SU-DHL-6 (cell line): Measurements from ENCODE around the gene KLK2.

Experiments
- EZH2phosphoT487 ChIP-seq: fragments of 200-600 bp; sonication (generic), shearing (Covaris generic); conservative IDR thresholded peaks from 2 replicates; pipeline ENCODE4 v1.6.1; 2018; ENCODE audit warnings: mild to moderate bottlenecking, antibody characterized with exemption, low read length, moderate library complexity, mixed read lengths
- TF ChIP-seq, protein P1 (sequence below): fragments of 200-600 bp; sonication (generic); IDR thresholded peaks from one replicate; pipeline ENCODE4 v1.5.1; 2017; ENCODE audit warnings: antibody characterized with exemption, mild to moderate bottlenecking, low read length, moderate library complexity; ENCODE audit not compliant: insufficient read depth, poor library complexity, severe bottlenecking

DNA sequence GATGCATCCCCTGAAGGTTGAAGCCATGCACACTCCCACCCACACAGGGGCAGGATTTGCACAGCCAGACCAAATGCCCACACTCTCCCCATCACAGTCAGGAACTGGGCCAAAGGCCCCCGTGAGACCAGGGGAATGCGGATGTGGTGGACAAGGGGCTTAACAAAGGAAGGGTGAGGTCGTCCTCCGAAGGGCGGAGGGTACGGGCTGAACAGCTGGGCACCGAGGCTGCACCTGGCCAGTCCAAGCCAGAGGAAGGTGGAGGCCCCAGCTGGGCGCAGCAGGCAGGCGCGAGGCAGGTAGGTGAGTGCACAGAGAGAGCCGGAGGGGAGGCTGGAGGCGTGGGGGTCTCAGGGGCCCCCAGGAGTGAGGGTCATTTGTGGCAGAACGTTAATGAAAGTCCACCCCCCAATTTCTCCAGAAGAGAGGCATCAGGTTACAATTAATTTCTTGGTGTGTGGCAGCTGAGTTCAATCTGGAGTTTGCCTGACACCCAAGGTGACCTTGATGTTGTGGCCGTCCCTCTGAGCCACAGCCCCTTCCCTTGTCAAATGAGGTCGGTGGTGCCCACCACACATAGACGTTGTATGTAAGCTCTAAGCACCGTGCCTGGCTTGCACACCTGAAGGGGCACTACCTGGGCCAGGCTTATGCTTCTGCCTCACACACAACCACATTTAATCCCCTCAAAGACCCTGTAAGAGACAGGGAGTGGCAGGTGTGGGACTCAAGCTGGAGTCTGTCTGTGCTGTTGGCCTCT lies 42.8 kb upstream of the KLK2 start:
- TF ChIP-seq, protein P1, sequence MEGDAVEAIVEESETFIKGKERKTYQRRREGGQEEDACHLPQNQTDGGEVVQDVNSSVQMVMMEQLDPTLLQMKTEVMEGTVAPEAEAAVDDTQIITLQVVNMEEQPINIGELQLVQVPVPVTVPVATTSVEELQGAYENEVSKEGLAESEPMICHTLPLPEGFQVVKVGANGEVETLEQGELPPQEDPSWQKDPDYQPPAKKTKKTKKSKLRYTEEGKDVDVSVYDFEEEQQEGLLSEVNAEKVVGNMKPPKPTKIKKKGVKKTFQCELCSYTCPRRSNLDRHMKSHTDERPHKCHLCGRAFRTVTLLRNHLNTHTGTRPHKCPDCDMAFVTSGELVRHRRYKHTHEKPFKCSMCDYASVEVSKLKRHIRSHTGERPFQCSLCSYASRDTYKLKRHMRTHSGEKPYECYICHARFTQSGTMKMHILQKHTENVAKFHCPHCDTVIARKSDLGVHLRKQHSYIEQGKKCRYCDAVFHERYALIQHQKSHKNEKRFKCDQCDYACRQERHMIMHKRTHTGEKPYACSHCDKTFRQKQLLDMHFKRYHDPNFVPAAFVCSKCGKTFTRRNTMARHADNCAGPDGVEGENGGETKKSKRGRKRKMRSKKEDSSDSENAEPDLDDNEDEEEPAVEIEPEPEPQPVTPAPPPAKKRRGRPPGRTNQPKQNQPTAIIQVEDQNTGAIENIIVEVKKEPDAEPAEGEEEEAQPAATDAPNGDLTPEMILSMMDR: no peak
- no peak for TF ChIP-seq EZH2phosphoT487
